NCI-H1417 (cell line): ENCODE measurements around the gene ABR.
"Not testable (repeated sequence)": the region's sequence is repeated elsewhere in the genome, so short reads cannot be mapped to it uniquely, and the experiment has no call there.

Source experiments
- DNase-seq, 3 experiments: peaks; one replicate each; lab custom pipeline; 2025; lab: John Stamatoyannopoulos, UW

The ABR gene

GRCh38 chr17:1201132-1201702 lies 21.4 kb upstream of the ABR start:
- no peak for DNase-seq

GRCh38 chr17:1199271-1199743 lies 19.5 kb upstream of the ABR start:
- not testable (repeated sequence) for DNase-seq

GRCh38 chr17:1197781-1198490 lies 18.2 kb upstream of the ABR start:
- no peak for DNase-seq

- DNase-seq: no peak
Measured at GRCh38 chr17:1197379-1197778, 17.6 kb upstream of the ABR start.

DNA sequence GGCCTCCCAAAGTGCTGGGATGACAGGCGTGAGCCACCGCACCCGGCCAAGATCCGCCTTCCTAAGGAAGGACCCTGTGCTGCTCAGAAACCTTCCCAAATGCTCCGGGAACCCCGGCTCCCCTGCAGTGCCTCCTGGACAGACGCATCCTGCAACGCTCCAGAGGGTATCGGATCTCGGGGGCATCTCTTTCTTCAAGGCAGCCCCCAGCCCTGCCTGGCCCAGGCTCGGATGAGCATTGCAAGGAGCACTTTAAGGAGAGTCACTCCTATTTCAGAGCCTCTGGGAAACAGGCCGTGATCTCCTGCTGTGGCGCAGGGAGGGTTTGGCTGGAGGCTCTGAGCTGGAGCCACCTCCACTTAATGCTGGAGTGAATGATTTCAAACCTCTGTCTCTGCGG lies 17.2 kb upstream of the ABR start:
- DNase-seq: no peak

- no peak for DNase-seq
Measured at GRCh38 chr17:1192911-1193699, 13.3 kb upstream of the ABR start.

DNA sequence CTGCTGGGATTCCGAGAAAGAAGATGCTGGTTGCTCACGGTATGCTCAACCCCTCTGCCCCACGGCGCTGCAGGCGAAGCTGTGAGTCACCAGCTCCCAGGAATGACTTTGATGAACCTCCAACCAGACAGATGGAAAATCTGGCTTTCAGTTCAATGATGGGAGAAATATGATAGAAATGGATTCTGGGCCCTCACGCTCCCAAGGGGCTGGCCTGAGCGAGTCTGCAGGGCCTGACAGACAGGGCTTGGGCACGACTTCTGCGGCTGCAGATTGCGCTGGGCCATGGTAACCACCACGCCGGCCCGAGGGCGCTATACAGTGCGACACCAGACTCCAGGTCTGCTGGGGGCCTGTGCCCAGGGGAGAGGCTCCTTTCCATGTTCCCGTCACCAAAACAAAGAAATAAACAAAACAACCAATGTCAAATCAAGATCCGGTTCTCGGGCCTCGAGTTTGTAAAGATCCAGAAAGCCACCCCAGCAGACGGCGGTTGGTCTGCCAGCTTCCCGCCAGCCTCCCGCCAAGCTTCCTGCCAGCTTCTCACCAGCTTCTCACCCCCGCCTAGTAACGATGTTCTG lies 11.1 kb upstream of the ABR start:
- no peak for DNase-seq

DNA sequence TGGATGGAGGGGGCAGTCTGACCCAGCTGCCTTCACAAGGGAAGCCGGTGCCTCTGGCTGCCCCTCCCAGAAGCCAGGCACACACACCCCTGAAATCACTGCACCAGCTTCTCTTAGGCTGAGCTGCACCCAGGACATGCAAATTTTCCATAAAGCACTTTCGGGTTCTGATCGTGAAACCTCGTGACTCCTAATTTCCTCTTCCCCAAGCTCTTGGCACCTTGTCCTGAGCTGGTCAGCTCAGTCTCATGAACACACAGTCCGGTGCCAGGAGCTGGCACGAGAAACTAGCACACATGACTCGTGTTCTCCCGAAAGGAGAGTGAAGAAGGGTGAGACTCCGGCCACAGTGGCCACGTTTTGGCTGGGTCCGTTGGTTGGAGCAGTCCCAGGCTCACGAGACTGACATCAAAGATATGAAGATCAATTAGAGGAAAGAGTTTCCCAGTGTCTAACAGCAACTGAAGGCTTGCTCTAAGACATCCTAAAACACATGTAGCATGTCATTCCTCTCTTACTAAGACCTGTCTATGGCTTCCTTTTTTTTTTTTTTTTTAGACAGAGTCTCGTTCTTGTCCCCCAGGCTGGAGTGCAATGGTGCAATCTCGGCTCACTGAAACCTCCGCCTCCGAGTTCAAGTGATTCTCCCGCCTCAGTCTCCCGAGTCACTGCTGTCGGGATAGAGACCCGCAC lies 9.2 kb upstream of the ABR start:
- no peak for DNase-seq

DNA sequence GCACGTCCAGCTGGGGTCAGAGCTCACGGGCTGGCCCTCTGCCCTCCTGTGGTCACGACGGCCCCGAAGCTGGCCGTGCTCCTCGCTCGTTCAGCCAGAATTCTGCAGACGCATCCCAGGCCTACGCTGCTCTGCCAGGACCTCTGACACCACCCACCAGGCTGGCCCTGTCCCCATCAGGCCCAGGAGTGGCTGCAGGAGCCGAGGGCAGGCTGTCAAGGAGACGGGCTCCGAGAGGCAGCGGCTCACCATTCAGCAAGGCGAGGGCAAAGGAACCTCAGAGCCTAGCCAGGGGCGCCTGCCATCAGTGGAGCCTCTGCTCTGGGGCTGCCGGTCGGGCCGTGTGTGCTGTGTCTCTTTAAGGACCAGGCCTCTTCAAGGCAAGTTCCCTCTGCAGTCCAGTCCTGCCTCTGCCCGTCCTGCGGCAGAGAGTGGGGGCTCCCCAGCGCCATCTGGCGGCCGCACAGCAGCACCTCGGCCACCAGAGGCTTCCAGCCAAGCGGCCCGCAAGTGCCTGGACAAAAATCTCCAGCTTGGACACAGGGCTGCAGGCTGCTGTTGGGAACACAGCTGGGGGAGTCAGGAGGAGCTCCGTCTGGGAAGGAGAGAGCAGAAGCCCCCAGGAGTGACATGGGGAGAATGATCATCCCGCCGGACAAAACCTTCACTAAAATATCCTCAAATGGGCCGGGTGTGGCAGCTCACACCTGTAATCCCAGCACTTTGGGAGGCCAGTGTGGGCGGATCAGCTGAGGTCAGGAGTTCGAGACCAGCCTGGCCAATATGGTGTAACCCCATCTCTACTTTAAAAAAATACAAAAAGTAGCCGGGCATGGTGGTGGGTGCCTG lies 7.4 kb upstream of the ABR start:
- peak; percentile 39 to 67 (median 55) for DNase-seq

DNA sequence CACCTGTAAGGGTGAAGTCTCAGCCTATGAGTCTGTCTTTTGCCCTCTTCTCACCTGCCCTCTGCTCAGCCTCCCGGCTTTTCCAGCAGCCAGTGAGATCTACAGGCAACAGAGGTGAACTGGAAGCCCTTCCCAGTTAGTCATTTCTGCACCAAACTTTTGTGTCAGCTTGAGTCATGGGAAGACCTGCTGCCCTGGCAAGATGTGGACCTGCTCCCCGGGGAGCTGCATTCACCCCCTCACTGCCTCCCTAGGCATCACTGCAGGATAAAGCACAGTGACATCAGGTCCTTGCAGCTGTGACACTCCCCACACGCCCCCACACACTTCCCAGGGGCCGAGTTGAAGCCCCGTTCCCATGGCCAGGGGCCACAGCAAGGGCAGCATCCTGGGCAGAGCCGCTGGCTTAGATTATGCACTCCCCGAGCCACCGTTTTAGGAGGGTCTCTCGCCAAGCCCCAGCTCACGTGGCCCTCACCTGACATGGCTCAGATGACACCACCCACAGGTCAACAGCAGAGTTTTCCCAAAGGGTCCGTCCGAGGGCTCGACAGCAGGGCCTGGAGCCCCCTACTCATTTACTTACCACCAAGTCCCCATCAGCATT lies 6.5 kb upstream of the ABR start:
- DNase-seq: no peak

DNA sequence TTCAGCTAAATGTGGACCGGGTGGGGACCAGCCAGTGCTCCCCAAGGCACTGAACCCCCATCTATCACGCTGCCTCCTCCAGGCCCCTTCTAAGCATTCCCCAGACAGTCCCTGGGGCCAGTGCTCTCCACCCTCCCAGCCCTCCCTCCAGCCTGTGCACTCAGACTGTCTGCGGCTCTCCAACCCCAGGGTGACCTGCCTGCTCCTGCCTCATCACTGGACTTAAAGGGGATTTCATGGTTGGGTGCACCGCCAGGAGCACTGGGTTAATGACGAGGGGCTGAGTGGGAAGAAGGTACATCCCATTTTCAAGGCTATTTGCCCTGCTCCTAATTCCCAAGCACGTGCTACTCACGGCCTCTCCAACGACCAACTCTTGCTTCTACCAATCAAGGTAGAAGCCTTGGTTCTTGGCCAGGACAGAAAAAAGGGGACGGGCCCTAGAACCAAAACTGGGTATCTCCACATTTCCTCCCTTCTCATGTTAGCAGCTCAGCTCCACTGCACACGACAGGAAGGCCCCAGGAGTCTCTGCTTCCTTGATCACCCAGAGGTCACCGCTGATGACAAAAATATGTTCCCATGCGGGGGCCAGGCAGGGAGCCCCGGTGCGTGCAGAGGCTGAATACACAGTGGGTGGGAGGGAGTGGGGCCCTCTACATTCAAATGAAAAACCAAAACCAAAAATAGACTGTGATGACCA lies 3.5 kb upstream of the ABR start:
- no peak for DNase-seq

DNA sequence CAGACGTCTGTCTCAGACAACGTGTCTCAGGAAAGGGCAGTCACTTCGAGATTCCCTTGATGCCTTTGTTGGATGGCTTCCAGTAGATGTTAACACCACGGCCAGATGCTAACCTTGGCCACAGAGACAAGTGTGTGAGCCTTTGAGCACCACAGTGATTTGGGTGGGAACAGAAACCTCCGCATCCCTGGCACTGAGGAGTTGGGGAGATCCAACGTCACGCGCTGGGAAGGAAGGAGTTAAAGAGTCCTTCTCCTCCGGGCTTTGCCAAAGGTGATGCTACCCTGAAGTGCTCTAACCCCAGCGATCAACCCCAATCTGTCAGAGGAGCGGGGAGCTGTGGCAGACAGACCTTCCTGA lies 3.0 kb upstream of the ABR start:
- DNase-seq: no peak

GRCh38 chr17:1181753-1182137 lies 2.0 kb upstream of the ABR start:
- DNase-seq: no peak

- peak; percentile 5 to 47 (median 19) for DNase-seq
Measured at GRCh38 chr17:1180958-1181752, 1.4 kb upstream of the ABR start.

- DNase-seq: peak in 2 of 3 experiments; percentile 43 to 51
Measured at GRCh38 chr17:1179112-1179817, 516 bp downstream of the ABR start.

DNA sequence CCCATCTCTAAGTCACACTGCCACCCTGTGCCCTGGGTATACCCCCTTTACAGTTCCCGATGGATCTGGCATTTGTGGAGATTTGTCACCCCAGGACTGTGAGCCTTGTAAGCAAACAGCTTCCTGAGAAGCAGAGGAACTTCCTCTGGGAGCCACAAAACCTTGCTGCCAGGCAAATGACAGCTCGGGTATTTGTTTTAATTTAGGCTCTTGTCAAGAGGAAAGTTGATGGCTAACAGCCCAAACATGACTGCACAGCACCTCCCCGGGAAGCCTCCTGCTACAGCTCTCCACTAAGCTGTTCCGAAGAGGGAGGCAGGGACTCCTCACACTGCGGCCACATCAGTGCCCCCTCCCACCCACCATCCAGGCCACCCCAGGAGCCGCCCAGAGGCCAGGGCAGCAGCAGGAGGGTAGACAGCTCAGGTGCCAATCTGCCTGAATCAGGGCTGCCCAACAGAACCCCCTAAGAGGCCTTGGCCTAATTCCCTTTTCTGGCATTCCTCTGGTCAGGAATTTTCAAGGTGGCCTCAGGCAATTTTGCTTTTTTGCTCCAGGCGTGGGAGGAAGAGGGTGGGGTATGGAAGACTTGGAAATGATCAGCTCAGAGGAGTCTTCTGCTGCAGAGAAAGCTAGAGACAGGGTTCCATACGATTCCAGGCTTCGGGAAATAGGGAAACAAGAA lies 2.6 kb downstream of the ABR start:
- no peak for DNase-seq

- no peak for DNase-seq
Measured at GRCh38 chr17:1174263-1174880, 5.4 kb downstream of the ABR start.
